ENCODE results near the gene DAPK2. TPM values are rescaled to one million over a fixed set of nuclear protein-coding genes. Genes with fewer than 3 reads are reported as not detected.
A peak's percentile ranks its signal among the peaks of the same experiment; 100 is the strongest.

DAPK2 gene
- total and polyA plus RNA-seq, 2 donors from 2014 or later, result 3.0 to 3.8 TPM

- DNase-seq (peak; percentile 74 to 97 (median 90)), FAIRE-seq (no peak)
- intact Hi-C loops (cut with DNase I), result no loop called here
- H3K9ac ChIP-seq (ENCODE audit: low read length in 3 of 3), result no peak overlapping the region
- no peaks in the 10 kb centered on the region for H3K9me3 ChIP-seq (ENCODE audit: control insufficient read depth in 2 of 3, insufficient read depth in 1 of 3, low read length in 3 of 3)
- TF ChIP-seq CTCF (IDR thresholded peaks at IDR 0.05; ENCODE audit: borderline replicate concordance, extremely low read depth, insufficient read depth), result no peak
- no peak overlapping the region for H3K27ac ChIP-seq (ENCODE audit: low read depth in 2 of 2, low read length in 2 of 2)
- H3K4me1 ChIP-seq (ENCODE audit: control insufficient read depth in 2 of 3, insufficient read depth in 2 of 3, low read depth in 1 of 3, low read length in 3 of 3), result no peaks in the 10 kb centered on the region
- H3K36me3 ChIP-seq (ENCODE audit: control insufficient read depth in 2 of 3, insufficient read depth in 3 of 3, low read length in 3 of 3), result no peaks in the 10 kb centered on the region
- H3K27me3 ChIP-seq (ENCODE audit: control insufficient read depth, insufficient read depth, low read length), result no peaks in the 10 kb centered on the region
- H3K4me3 ChIP-seq (ENCODE audit: low read length in 3 of 3), result no peak overlapping the region
Observed at GRCh38 chr15:63870487-63871209, 175.6 kb downstream of the DAPK2 start.

GRCh38 chr15:63870043-63870394, 176.3 kb downstream of the DAPK2 start:
- FAIRE-seq, result no peak
- no peak overlapping the region for H3K9ac ChIP-seq (ENCODE audit: low read length in 3 of 3)
- no peaks in the 10 kb centered on the region for H3K4me1 ChIP-seq (ENCODE audit: control insufficient read depth in 2 of 3, insufficient read depth in 2 of 3, low read depth in 1 of 3, low read length in 3 of 3)
- no peak overlapping the region for H3K27ac ChIP-seq (ENCODE audit: low read depth in 2 of 2, low read length in 2 of 2)
- intact Hi-C loops (cut with DNase I), result no loop called here
- no peaks in the 10 kb centered on the region for H3K27me3 ChIP-seq (ENCODE audit: control insufficient read depth, insufficient read depth, low read length)
- TF ChIP-seq CTCF (IDR thresholded peaks at IDR 0.05; ENCODE audit: borderline replicate concordance, extremely low read depth, insufficient read depth), result no peak
- DNase-seq, result no peak
- no peaks in the 10 kb centered on the region for H3K36me3 ChIP-seq (ENCODE audit: control insufficient read depth in 2 of 3, insufficient read depth in 3 of 3, low read length in 3 of 3)
- H3K9me3 ChIP-seq (ENCODE audit: control insufficient read depth in 2 of 3, insufficient read depth in 1 of 3, low read length in 3 of 3), result no peaks in the 10 kb centered on the region
- no peak overlapping the region for H3K4me3 ChIP-seq (ENCODE audit: low read length in 3 of 3)

GRCh38 chr15:63869371-63870042, 176.8 kb downstream of the DAPK2 start:
- Histone ChIP-seq H3K27me3 (ENCODE audit: control insufficient read depth, insufficient read depth, low read length) (no peaks in the 10 kb centered on the region), H3K4me3 (ENCODE audit: low read length in 3 of 3) (no peak overlapping the region), H3K9me3 (ENCODE audit: control insufficient read depth in 2 of 3, insufficient read depth in 1 of 3, low read length in 3 of 3) (no peaks in the 10 kb centered on the region), H3K4me1 (ENCODE audit: control insufficient read depth in 2 of 3, insufficient read depth in 2 of 3, low read depth in 1 of 3, low read length in 3 of 3) (no peaks in the 10 kb centered on the region), H3K27ac (ENCODE audit: low read depth in 2 of 2, low read length in 2 of 2) (no peak overlapping the region), H3K36me3 (ENCODE audit: control insufficient read depth in 2 of 3, insufficient read depth in 3 of 3, low read length in 3 of 3) (no peaks in the 10 kb centered on the region), H3K9ac (ENCODE audit: low read length in 3 of 3) (no peak overlapping the region)
- intact Hi-C loops (cut with DNase I), result no loop called here
- no peak for DNase-seq
- TF ChIP-seq CTCF (IDR thresholded peaks at IDR 0.05; ENCODE audit: borderline replicate concordance, extremely low read depth, insufficient read depth), result no peak
- no peak for FAIRE-seq

Measured in kidney (tissue), 14 donors.